ENCODE measurements around the gene MYO9B.

Gene MYO9B

DNA sequence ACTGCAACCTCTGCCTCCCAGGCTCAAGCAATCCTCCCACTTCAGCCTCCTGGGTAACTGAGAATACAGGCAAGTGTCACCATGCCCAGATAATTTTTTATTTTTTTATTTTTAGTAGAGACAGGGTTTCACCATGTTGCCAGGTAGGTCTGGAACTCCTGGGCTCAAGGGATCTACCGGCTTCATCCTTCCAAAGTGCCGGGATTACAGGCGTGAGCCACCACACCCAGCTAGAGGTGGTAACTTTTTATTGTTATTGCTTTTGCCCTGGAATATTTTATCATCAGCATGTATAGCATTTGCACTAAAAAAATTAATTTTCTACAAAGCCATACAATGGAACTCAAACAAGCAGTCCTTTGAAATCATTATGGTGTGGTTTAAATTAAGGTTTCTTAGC is 14.4 kb upstream of the MYO9B start:
- no peak overlapping the region for H3K4me3 ChIP-seq (ENCODE audit: insufficient read depth, low read depth, low read length, poor library complexity, severe bottlenecking)
- no peak overlapping the region for H3K27ac ChIP-seq (ENCODE audit: insufficient read depth, low read length, poor library complexity, severe bottlenecking)
- DNase-seq = no peak
- H3K4me1 ChIP-seq (ENCODE audit: control insufficient read depth, insufficient read depth, low read length, poor library complexity, severe bottlenecking) = peaks cover 3% of the 10 kb centered on the region
- H3K36me3 ChIP-seq (ENCODE audit: control insufficient read depth, insufficient read depth, low read length) = peaks cover 34% of the 10 kb centered on the region
- H3K9me3 ChIP-seq (ENCODE audit: control insufficient read depth, low read length) = no peaks in the 10 kb centered on the region
- H3K27me3 ChIP-seq (replicated peaks; ENCODE audit: control insufficient read depth, insufficient read depth, low read length, poor library complexity, severe bottlenecking) = no peaks in the 10 kb centered on the region

DNA sequence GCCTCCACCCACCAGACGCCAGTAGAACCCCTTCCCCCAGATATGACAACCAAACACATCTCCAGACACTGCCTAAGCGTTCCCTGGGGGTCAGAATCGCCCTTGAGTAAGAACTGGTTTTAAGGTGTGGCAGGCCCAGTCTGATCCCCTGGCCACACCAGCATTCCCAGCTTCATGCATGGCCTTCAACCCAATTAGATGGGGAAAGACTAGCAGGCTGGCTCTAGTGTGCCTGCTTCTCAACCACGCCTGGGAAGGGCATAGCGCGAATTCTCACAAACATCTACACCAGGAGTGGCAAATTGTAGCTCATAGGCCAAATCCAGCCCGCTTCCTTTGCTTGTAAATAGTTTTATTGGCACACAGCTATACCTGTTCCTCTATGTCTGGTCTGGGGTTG is 13.9 kb upstream of the MYO9B start:
- no peak for DNase-seq
- H3K27me3 ChIP-seq (replicated peaks; ENCODE audit: control insufficient read depth, insufficient read depth, low read length, poor library complexity, severe bottlenecking) = no peaks in the 10 kb centered on the region
- H3K9me3 ChIP-seq (ENCODE audit: control insufficient read depth, low read length) = no peaks in the 10 kb centered on the region
- peaks cover 34% of the 10 kb centered on the region for H3K36me3 ChIP-seq (ENCODE audit: control insufficient read depth, insufficient read depth, low read length)
- no peak overlapping the region for H3K27ac ChIP-seq (ENCODE audit: insufficient read depth, low read length, poor library complexity, severe bottlenecking)
- no peak overlapping the region for H3K4me3 ChIP-seq (ENCODE audit: insufficient read depth, low read depth, low read length, poor library complexity, severe bottlenecking)
- H3K4me1 ChIP-seq (ENCODE audit: control insufficient read depth, insufficient read depth, low read length, poor library complexity, severe bottlenecking) = peaks cover 3% of the 10 kb centered on the region

DNA sequence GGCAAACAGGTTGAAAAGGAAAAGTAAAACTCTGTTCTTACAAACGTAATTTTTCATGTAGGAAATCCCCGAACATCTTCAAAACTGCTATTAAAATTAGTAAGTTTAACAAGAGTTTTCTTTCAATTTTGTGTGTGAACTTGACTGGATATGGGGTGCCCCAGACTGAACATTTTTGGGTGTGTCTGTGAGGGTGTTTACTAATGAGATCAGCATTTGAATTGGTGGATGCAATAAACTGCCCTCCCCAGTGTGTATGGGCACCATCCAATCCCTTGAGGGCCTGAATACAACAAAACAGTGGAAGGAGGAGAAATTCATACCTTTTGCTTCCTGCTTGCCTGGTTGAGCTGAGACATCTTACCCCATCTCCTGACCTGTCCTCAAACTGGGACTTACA is 12.1 kb upstream of the MYO9B start:
- Histone ChIP-seq H3K4me1 (ENCODE audit: control insufficient read depth, insufficient read depth, low read length, poor library complexity, severe bottlenecking) (peaks cover 3% of the 10 kb centered on the region), H3K9me3 (ENCODE audit: control insufficient read depth, low read length) (no peaks in the 10 kb centered on the region), H3K27me3 (replicated peaks; ENCODE audit: control insufficient read depth, insufficient read depth, low read length, poor library complexity, severe bottlenecking) (no peaks in the 10 kb centered on the region), H3K27ac (ENCODE audit: insufficient read depth, low read length, poor library complexity, severe bottlenecking) (no peak overlapping the region), H3K4me3 (ENCODE audit: insufficient read depth, low read depth, low read length, poor library complexity, severe bottlenecking) (no peak overlapping the region), H3K36me3 (ENCODE audit: control insufficient read depth, insufficient read depth, low read length) (peaks cover 24% of the 10 kb centered on the region)
- DNase-seq = no peak

DNA sequence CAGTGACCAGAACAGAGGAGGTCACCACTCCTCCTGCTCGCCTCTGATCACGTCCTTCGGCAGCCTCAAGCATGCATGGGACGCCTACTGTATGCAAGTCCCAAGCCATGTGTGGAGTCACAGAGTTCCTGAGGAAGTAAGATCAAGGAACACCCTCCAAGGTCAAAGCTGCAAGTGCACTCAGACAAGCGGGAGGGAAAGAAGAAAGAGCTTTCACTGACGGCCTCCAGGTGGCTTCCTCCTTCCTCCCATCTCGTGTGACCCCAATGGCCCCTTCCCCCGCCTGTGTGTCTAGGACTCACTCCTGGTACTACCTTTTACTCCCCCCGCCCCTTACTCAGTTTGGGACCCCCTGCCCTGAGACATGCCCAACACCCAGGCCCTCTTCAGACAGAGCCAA is 6.4 kb upstream of the MYO9B start:
- peaks cover 23% of the 10 kb centered on the region for H3K36me3 ChIP-seq (ENCODE audit: control insufficient read depth, insufficient read depth, low read length)
- H3K9me3 ChIP-seq (ENCODE audit: control insufficient read depth, low read length) = no peaks in the 10 kb centered on the region
- no peak overlapping the region for H3K4me3 ChIP-seq (ENCODE audit: insufficient read depth, low read depth, low read length, poor library complexity, severe bottlenecking)
- peaks cover 6% of the 10 kb centered on the region for H3K4me1 ChIP-seq (ENCODE audit: control insufficient read depth, insufficient read depth, low read length, poor library complexity, severe bottlenecking)
- no peak overlapping the region for H3K27ac ChIP-seq (ENCODE audit: insufficient read depth, low read length, poor library complexity, severe bottlenecking)
- no peaks in the 10 kb centered on the region for H3K27me3 ChIP-seq (replicated peaks; ENCODE audit: control insufficient read depth, insufficient read depth, low read length, poor library complexity, severe bottlenecking)
- no peak for DNase-seq

DNA sequence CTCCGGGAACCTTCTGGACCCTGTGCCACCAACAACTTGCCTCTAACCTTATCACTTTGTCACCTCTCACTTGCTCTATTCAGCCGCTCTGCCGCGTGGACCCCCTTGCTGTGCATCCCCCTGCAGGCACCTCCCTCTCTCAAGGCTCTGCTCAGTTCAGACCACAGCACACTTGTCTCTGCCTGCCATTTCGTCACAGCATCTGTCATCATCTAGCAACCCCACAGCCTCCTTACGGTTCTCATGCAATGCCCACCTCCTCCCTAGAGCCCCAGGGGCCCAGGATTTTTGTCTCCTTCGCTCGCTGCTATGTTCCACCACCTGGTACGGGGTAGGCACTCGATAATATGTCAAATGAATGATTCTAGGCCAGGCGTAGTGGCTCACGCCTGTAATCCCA is 5.2 kb upstream of the MYO9B start:
- no peak for DNase-seq
- Histone ChIP-seq H3K4me1 (ENCODE audit: control insufficient read depth, insufficient read depth, low read length, poor library complexity, severe bottlenecking) (peaks cover 8% of the 10 kb centered on the region), H3K27ac (ENCODE audit: insufficient read depth, low read length, poor library complexity, severe bottlenecking) (no peak overlapping the region), H3K36me3 (ENCODE audit: control insufficient read depth, insufficient read depth, low read length) (peaks cover 23% of the 10 kb centered on the region), H3K27me3 (replicated peaks; ENCODE audit: control insufficient read depth, insufficient read depth, low read length, poor library complexity, severe bottlenecking) (no peaks in the 10 kb centered on the region), H3K9me3 (ENCODE audit: control insufficient read depth, low read length) (no peaks in the 10 kb centered on the region), H3K4me3 (ENCODE audit: insufficient read depth, low read depth, low read length, poor library complexity, severe bottlenecking) (no peak overlapping the region)

DNA sequence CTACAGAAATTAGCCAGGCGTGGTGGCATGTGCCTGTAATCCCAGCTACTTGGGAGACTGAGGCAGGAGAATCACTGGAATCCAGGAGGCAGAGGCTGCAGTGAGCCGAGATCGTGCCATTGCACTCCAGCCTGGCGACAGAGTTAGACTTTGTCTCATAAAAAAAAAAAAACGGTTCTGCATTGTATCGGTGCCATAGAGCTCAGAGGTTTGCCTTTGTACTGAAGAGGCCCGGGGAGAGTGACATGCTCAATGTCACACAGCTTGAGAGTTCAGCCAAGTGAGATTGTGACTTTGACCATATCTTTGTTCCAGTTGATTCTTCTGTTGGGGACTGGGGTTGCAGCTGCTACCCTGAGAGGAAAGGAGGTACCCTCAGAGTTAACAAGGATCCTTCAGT is 4.7 kb upstream of the MYO9B start:
- no peak for DNase-seq
- no peak overlapping the region for H3K4me3 ChIP-seq (ENCODE audit: insufficient read depth, low read depth, low read length, poor library complexity, severe bottlenecking)
- peaks cover 23% of the 10 kb centered on the region for H3K36me3 ChIP-seq (ENCODE audit: control insufficient read depth, insufficient read depth, low read length)
- peaks cover 8% of the 10 kb centered on the region for H3K4me1 ChIP-seq (ENCODE audit: control insufficient read depth, insufficient read depth, low read length, poor library complexity, severe bottlenecking)
- no peaks in the 10 kb centered on the region for H3K9me3 ChIP-seq (ENCODE audit: control insufficient read depth, low read length)
- no peaks in the 10 kb centered on the region for H3K27me3 ChIP-seq (replicated peaks; ENCODE audit: control insufficient read depth, insufficient read depth, low read length, poor library complexity, severe bottlenecking)
- no peak overlapping the region for H3K27ac ChIP-seq (ENCODE audit: insufficient read depth, low read length, poor library complexity, severe bottlenecking)

DNA sequence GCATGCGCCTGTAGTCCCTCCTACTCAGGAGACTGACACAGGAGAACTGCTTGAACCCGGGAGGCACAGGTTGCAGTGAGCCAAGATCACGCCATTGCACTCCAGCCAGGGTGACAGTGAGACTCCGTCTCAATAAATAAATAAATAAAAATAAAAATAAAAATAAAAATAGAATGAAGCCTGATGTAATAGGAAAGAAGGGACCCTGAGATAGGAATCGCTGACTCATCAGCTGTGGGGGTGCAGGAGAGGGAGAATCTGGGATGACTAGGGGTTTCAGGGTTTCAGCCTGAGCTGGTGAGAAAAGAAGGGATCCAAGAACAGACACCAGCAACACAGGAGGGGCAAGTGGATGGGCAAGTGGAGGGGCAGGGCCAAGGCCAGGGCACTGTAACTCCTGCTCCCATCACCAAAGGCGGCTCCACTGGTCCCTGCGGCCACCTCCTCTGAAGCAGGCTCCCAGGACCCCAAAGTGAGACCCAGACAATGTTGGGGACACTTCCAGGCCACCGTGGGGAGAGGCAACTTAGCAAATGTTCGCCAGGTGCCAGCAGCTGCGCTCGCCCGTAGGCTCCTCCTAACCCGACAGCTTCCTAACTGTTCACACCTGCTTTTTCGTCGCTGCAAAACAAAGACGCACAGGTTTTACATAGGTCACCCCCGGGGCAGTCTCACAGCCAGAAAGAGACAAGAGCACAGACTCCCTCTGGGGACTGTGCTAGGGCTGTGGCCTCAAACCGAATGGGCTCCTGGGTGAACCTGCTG is 1.5 kb upstream of the MYO9B start:
- peaks cover 23% of the 10 kb centered on the region for H3K4me1 ChIP-seq (ENCODE audit: control insufficient read depth, insufficient read depth, low read length, poor library complexity, severe bottlenecking)
- peak overlapping the region; percentile 87 for H3K4me3 ChIP-seq (ENCODE audit: insufficient read depth, low read depth, low read length, poor library complexity, severe bottlenecking)
- H3K27me3 ChIP-seq (replicated peaks; ENCODE audit: control insufficient read depth, insufficient read depth, low read length, poor library complexity, severe bottlenecking) = no peaks in the 10 kb centered on the region
- no peak for DNase-seq
- H3K9me3 ChIP-seq (ENCODE audit: control insufficient read depth, low read length) = no peaks in the 10 kb centered on the region
- H3K36me3 ChIP-seq (ENCODE audit: control insufficient read depth, insufficient read depth, low read length) = peaks cover 15% of the 10 kb centered on the region
- H3K27ac ChIP-seq (ENCODE audit: insufficient read depth, low read length, poor library complexity, severe bottlenecking) = peak overlapping the region; percentile 85

DNA sequence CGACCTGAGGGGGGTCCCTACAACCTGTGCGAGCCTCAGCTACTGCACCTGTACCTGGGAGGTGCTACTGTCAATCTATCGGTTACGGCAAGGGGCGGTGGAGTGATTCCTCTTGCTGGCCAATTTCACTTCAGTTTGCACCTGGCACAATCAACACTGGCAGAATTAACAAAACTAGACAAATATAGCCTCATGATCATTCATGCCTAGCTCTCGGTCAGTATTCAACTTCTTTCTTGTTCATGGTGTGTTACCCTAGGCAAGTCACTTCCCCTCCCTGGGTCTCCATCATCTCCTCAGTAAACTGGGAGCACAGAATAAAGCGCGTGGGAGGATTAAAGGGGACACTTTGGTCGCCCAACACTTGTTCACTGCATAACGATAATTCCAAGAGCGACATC is 943 bp upstream of the MYO9B start:
- Histone ChIP-seq H3K27me3 (replicated peaks; ENCODE audit: control insufficient read depth, insufficient read depth, low read length, poor library complexity, severe bottlenecking) (no peaks in the 10 kb centered on the region), H3K9me3 (ENCODE audit: control insufficient read depth, low read length) (no peaks in the 10 kb centered on the region), H3K27ac (ENCODE audit: insufficient read depth, low read length, poor library complexity, severe bottlenecking) (peak overlapping the region; percentile 85), H3K4me1 (ENCODE audit: control insufficient read depth, insufficient read depth, low read length, poor library complexity, severe bottlenecking) (peaks cover 28% of the 10 kb centered on the region), H3K4me3 (ENCODE audit: insufficient read depth, low read depth, low read length, poor library complexity, severe bottlenecking) (peak overlapping the region; percentile 87), H3K36me3 (ENCODE audit: control insufficient read depth, insufficient read depth, low read length) (peaks cover 15% of the 10 kb centered on the region)
- no peak for DNase-seq

DNA sequence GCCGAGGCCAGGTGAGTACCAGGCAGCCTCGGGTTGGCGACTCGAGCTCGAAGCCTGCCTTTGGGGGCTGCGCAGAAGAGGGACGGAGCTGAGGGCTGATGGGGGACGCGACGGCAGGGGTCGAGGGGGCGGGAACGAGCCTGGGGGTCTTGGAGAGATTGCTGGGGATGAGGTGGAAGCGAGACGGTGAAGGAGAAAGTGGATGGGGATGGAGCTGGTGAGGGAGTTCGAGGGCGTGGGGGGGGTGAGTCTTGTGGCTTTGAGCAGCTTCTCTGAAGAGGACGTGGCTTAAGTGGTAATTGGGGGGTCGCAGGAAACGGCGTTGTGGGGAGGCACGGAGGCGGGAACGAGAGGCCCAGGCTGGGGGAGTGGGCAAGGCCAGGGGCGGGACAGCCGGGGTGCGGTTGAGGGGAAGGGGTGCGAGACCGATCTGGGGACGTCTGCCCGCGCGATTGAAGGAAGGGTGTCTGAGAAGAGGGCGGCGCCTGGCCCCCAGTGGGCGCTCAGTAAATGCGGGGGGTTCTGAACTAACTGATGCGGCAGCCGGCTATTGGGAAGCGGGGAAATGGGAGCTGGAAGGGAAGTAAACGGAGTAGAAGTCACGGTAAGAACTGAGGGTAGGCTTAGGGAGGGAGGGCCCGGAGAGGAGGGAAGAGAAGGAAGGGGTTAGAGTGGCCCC is 426 bp downstream of the MYO9B start:
- peaks cover 34% of the 10 kb centered on the region for H3K4me1 ChIP-seq (ENCODE audit: control insufficient read depth, insufficient read depth, low read length, poor library complexity, severe bottlenecking)
- H3K9me3 ChIP-seq (ENCODE audit: control insufficient read depth, low read length) = no peaks in the 10 kb centered on the region
- DNase-seq = peak; percentile 34 to 46 (median 37)
- H3K27me3 ChIP-seq (replicated peaks; ENCODE audit: control insufficient read depth, insufficient read depth, low read length, poor library complexity, severe bottlenecking) = no peaks in the 10 kb centered on the region
- peaks cover 13% of the 10 kb centered on the region for H3K36me3 ChIP-seq (ENCODE audit: control insufficient read depth, insufficient read depth, low read length)
- H3K4me3 ChIP-seq (ENCODE audit: insufficient read depth, low read depth, low read length, poor library complexity, severe bottlenecking) = peak overlapping the region; percentile 92
- H3K27ac ChIP-seq (ENCODE audit: insufficient read depth, low read length, poor library complexity, severe bottlenecking) = peak overlapping the region; percentile 76

DNA sequence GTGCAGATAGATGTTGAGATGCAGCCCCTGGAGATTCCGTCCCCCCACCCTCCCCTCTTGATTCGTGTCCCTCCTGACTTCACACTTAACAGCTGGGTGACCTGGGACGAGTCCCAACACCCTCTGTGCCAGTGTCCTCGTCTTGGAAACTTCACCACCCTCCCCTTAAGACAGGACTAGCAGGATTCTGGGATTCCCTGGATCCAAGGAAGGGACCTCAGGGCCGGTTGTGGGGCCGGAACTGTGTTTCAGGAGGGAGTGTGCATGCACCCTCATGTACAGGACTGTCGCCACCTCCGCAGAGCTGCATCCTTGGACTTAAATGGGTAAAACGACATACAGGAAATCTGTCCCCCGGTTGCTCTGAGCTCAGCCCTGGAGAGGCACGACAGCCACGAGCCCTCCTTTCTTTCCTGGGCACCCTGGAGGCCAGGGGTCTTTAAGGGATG is 990 bp downstream of the MYO9B start:
- Histone ChIP-seq H3K27me3 (replicated peaks; ENCODE audit: control insufficient read depth, insufficient read depth, low read length, poor library complexity, severe bottlenecking) (no peaks in the 10 kb centered on the region), H3K27ac (ENCODE audit: insufficient read depth, low read length, poor library complexity, severe bottlenecking) (peak overlapping the region; percentile 76), H3K36me3 (ENCODE audit: control insufficient read depth, insufficient read depth, low read length) (peaks cover 9% of the 10 kb centered on the region), H3K4me3 (ENCODE audit: insufficient read depth, low read depth, low read length, poor library complexity, severe bottlenecking) (peak overlapping the region; percentile 92), H3K9me3 (ENCODE audit: control insufficient read depth, low read length) (no peaks in the 10 kb centered on the region), H3K4me1 (ENCODE audit: control insufficient read depth, insufficient read depth, low read length, poor library complexity, severe bottlenecking) (peaks cover 34% of the 10 kb centered on the region)
- no peak for DNase-seq

Data from effector memory CD4-positive, alpha-beta T cell (primary cell).